SU-DHL-6 (cell line): ENCODE results near the gene CASP4.

Experiments
- H2AFZ ChIP-seq: fragments of 200-600 bp; sonication (generic); 2 replicates; pipeline ENCODE4 v1.6.1; 2014; ENCODE audit warnings: low read depth, mild to moderate bottlenecking, moderate library complexity, mixed read lengths, antibody characterized with exemption, low read length; ENCODE audit not compliant: severe bottlenecking
- H3F3A ChIP-seq: fragments of 200-600 bp; shearing (Covaris generic); 2 replicates; pipeline ENCODE4 v1.6.0; 2016; ENCODE audit warnings: antibody characterized with exemption, mild to moderate bottlenecking; ENCODE audit not compliant: insufficient read depth
- H3K27ac ChIP-seq: fragments of 200-600 bp; sonication (generic); 2 replicates; pipeline ENCODE4 v1.5.1; 2016; ENCODE audit warnings: low read depth, mild to moderate bottlenecking, low read length, moderate library complexity, mixed read lengths
- H3K27me3 ChIP-seq: fragments of 200-600 bp; sonication (generic), shearing (Covaris generic); 2 replicates; pipeline ENCODE4 v1.6.0; 2014; ENCODE audit warnings: mild to moderate bottlenecking, low read length
- H3K36me3 ChIP-seq: fragments of 200-600 bp; sonication (generic); 2 replicates; pipeline ENCODE4 v1.6.1; 2014; ENCODE audit warnings: mild to moderate bottlenecking, low read length, mixed read lengths
- H3K4me2 ChIP-seq: fragments of 300-600, 200-600 bp; shearing (Covaris generic), sonication (generic); 2 replicates; pipeline ENCODE4 v1.6.0; 2014; ENCODE audit warnings: low read length, low read depth, mild to moderate bottlenecking; ENCODE audit not compliant: poor library complexity, severe bottlenecking
- H3K4me3 ChIP-seq: fragments of 200-600 bp; sonication (generic); 2 replicates; pipeline ENCODE4 v1.5.1; 2014; ENCODE audit warnings: antibody characterized with exemption, low read length, mild to moderate bottlenecking, mixed read lengths; ENCODE audit not compliant: insufficient read depth, poor library complexity, severe bottlenecking
- H3K79me2 ChIP-seq: fragments of 200-600 bp; sonication (generic); 2 replicates; pipeline ENCODE4 v1.6.1; 2014; ENCODE audit warnings: mild to moderate bottlenecking, low read length, moderate library complexity; ENCODE audit not compliant: insufficient read depth
- H3K9ac ChIP-seq: fragments of 200-600 bp; sonication (generic); 2 replicates; pipeline ENCODE4 v1.7.0; 2014; ENCODE audit warnings: mild to moderate bottlenecking, low read length
- H3K9me2 ChIP-seq: fragments of 200-600 bp; sonication (generic); replicated peaks from 2 replicates; pipeline ENCODE4 v1.6.1; 2014; ENCODE audit warnings: low read length; ENCODE audit not compliant: insufficient read depth
- H3K9me3 ChIP-seq: fragments of 200-600 bp; sonication (generic); 2 replicates; pipeline ENCODE4 v1.6.1; 2014; ENCODE audit warnings: low read length, mixed read lengths; ENCODE audit not compliant: insufficient read depth
- H4K20me1 ChIP-seq: fragments of 200-600 bp; sonication (generic); 2 replicates; pipeline ENCODE4 v1.6.1; 2014; ENCODE audit warnings: low read depth, mild to moderate bottlenecking, antibody characterized with exemption, low read length, moderate library complexity, mixed read lengths
- EZH2phosphoT487 ChIP-seq: fragments of 200-600 bp; sonication (generic), shearing (Covaris generic); conservative IDR thresholded peaks from 2 replicates; pipeline ENCODE4 v1.6.1; 2018; ENCODE audit warnings: mild to moderate bottlenecking, antibody characterized with exemption, low read length, moderate library complexity, mixed read lengths
- TF ChIP-seq, protein P1 (sequence below): fragments of 200-600 bp; sonication (generic); IDR thresholded peaks from one replicate; pipeline ENCODE4 v1.5.1; 2017; ENCODE audit warnings: antibody characterized with exemption, mild to moderate bottlenecking, low read length, moderate library complexity; ENCODE audit not compliant: insufficient read depth, poor library complexity, severe bottlenecking

CASP4 gene

GRCh38 chr11:104895634-104896033 lies 72.7 kb downstream of the CASP4 start:
- no peak overlapping the region for H3K27ac ChIP-seq
- H3K9me3 ChIP-seq: no peaks in the 10 kb centered on the region
- no peak overlapping the region for H3K4me3 ChIP-seq
- H2AFZ ChIP-seq: no peak overlapping the region
- TF ChIP-seq, protein P1, sequence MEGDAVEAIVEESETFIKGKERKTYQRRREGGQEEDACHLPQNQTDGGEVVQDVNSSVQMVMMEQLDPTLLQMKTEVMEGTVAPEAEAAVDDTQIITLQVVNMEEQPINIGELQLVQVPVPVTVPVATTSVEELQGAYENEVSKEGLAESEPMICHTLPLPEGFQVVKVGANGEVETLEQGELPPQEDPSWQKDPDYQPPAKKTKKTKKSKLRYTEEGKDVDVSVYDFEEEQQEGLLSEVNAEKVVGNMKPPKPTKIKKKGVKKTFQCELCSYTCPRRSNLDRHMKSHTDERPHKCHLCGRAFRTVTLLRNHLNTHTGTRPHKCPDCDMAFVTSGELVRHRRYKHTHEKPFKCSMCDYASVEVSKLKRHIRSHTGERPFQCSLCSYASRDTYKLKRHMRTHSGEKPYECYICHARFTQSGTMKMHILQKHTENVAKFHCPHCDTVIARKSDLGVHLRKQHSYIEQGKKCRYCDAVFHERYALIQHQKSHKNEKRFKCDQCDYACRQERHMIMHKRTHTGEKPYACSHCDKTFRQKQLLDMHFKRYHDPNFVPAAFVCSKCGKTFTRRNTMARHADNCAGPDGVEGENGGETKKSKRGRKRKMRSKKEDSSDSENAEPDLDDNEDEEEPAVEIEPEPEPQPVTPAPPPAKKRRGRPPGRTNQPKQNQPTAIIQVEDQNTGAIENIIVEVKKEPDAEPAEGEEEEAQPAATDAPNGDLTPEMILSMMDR: no peak
- TF ChIP-seq EZH2phosphoT487: no peak
- H3K79me2 ChIP-seq: no peaks in the 10 kb centered on the region
- no peak overlapping the region for H3K4me2 ChIP-seq
- H3F3A ChIP-seq: no peaks in the 10 kb centered on the region
- H3K9me2 ChIP-seq: no peaks in the 10 kb centered on the region
- no peak overlapping the region for H3K9ac ChIP-seq
- no peaks in the 10 kb centered on the region for H4K20me1 ChIP-seq
- no peaks in the 10 kb centered on the region for H3K36me3 ChIP-seq
- H3K27me3 ChIP-seq: no peaks in the 10 kb centered on the region

DNA sequence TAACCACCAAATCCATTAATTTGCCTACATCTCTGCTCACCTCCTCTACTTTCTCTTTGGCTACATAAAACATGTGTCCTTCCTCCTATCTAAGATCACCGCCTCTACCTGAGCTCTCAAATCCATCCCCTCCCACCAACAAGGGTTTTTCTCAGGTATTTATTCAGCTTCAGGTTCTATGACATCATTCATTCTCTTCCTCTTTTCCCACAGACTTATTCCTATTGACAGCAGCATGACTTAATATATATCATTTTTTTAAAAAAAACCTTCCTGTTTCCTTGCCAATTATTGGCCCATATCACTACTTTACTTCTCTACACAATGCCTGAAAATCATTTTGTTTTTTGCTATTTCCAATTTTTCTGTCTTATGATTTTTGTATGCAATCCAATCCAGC lies 74.5 kb downstream of the CASP4 start:
- TF ChIP-seq EZH2phosphoT487: no peak
- TF ChIP-seq, protein P1: no peak
- H3K4me3 ChIP-seq: no peak overlapping the region
- H3K4me2 ChIP-seq: no peak overlapping the region

More for the DNA sequence above, 74.5 kb downstream of the CASP4 start:
- H3K27ac ChIP-seq: no peak overlapping the region
- H3K36me3 ChIP-seq: no peaks in the 10 kb centered on the region
- H3K9me2 ChIP-seq: no peaks in the 10 kb centered on the region
- H3K27me3 ChIP-seq: no peaks in the 10 kb centered on the region
- no peak overlapping the region for H3K9ac ChIP-seq
- no peaks in the 10 kb centered on the region for H3K9me3 ChIP-seq
- no peaks in the 10 kb centered on the region for H3F3A ChIP-seq
- no peak overlapping the region for H2AFZ ChIP-seq
- H4K20me1 ChIP-seq: no peaks in the 10 kb centered on the region
- H3K79me2 ChIP-seq: no peaks in the 10 kb centered on the region
